Measurements from ENCODE around the gene PRMT1.

Gene PRMT1

GRCh38 chr19:49691243-49692146 lies 14.4 kb downstream of the PRMT1 start:
- no peak overlapping the region for H4K8ac ChIP-seq (ENCODE audit: low read depth, low read length)
- DNase-seq (ENCODE audit: low spot score), result peak; percentile 80
- H3K4me1 ChIP-seq (ENCODE audit: control insufficient read depth in 2 of 2, insufficient read depth in 1 of 2, low read depth in 1 of 2, low read length in 2 of 2), result peaks cover 19 to 21% of the 10 kb centered on the region in 2 donors
- H3K9ac ChIP-seq (ENCODE audit: low read depth, low read length, poor library complexity), result peak overlapping the region; percentile 64
- H3K36me3 ChIP-seq (replicated peaks in 1 of 2; ENCODE audit: control insufficient read depth in 2 of 2, insufficient read depth in 2 of 2, low read length in 2 of 2), result peaks cover 14 to 52% of the 10 kb centered on the region in 2 donors
- H2BK15ac ChIP-seq (ENCODE audit: low read length), result peak overlapping the region; percentile 74
- H3K4ac ChIP-seq (ENCODE audit: low read length), result no peak overlapping the region
- peak overlapping the region; percentile 63 for H2BK120ac ChIP-seq (ENCODE audit: low read depth, low read length)
- H3K18ac ChIP-seq (ENCODE audit: low read length), result peak overlapping the region; percentile 90
- H2AK5ac ChIP-seq (ENCODE audit: low read depth, low read length), result no peak overlapping the region
- H2BK12ac ChIP-seq (ENCODE audit: low read length), result no peak overlapping the region
- H3K23ac ChIP-seq (ENCODE audit: low read depth, low read length, poor library complexity), result peak overlapping the region; percentile 8
- peak overlapping the region; percentile 89 for H2AFZ ChIP-seq (ENCODE audit: low read length)
- peak overlapping the region; percentile 55 to 83 for H3K4me3 ChIP-seq (ENCODE audit: low read length in 2 of 2)
- H3K79me1 ChIP-seq (ENCODE audit: low read depth, low read length), result peaks cover 10% of the 10 kb centered on the region
- H3K4me2 ChIP-seq (ENCODE audit: insufficient read depth, low read length, poor library complexity, severe bottlenecking), result peak overlapping the region; percentile 66
- no peak overlapping the region for H4K91ac ChIP-seq (ENCODE audit: low read depth, low read length, poor library complexity)
- H3K9me3 ChIP-seq (replicated peaks in 1 of 2; ENCODE audit: control insufficient read depth in 2 of 2, insufficient read depth in 1 of 2, low read depth in 1 of 2, low read length in 2 of 2), result peaks cover 0 to 2% of the 10 kb centered on the region in 2 donors
- peak overlapping the region; percentile 91 for H2BK5ac ChIP-seq (ENCODE audit: low read length)
- WGBS, 2 donors (ENCODE audit: extremely low coverage in 2 of 2, insufficient read length in 2 of 2, insufficient replicate concordance in 1 of 2), result no CpG with 5 or more reads among the region's 39 CpGs
- H3K27me3 ChIP-seq (ENCODE audit: control insufficient read depth in 3 of 3, insufficient read depth in 3 of 3, low read depth in 1 of 3, low read length in 3 of 3), result no peaks in the 10 kb centered on the region
- H3K14ac ChIP-seq (ENCODE audit: low read length), result peak overlapping the region; percentile 3
- H3K27ac ChIP-seq (replicated peaks; ENCODE audit: low read length), result peak overlapping the region; percentile 88

DNA sequence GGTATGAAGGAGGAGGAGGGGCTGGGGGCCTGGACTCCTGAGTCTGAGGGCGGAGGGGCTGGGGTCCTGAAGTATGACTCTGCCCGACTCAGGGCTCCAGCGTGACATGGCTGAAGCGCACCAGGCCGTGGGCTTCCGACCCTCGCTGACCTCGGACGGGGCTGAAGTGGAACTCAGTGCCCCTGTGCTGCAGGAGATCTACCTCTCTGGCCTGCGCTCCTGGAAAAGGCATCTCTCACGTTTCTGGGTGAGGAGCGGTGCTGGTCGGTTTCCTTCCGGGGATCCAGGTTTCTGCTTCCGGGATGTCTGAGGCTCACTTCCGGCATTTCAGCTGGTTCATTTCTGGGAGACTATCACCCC lies 15.1 kb downstream of the PRMT1 start:
- H2AFZ ChIP-seq (ENCODE audit: low read length), result peak overlapping the region; percentile 89
- no peaks in the 10 kb centered on the region for H3K27me3 ChIP-seq (ENCODE audit: control insufficient read depth in 3 of 3, insufficient read depth in 3 of 3, low read depth in 1 of 3, low read length in 3 of 3)
- no peak overlapping the region for H4K91ac ChIP-seq (ENCODE audit: low read depth, low read length, poor library complexity)
- peak overlapping the region; percentile 14 for H3K14ac ChIP-seq (ENCODE audit: low read length)
- peak overlapping the region; percentile 74 for H2BK15ac ChIP-seq (ENCODE audit: low read length)
- peak overlapping the region; percentile 92 for H2BK120ac ChIP-seq (ENCODE audit: low read depth, low read length)
- no peak overlapping the region for H3K4ac ChIP-seq (ENCODE audit: low read length)
- H3K18ac ChIP-seq (ENCODE audit: low read length), result peak overlapping the region; percentile 88
- H3K36me3 ChIP-seq (replicated peaks in 1 of 2; ENCODE audit: control insufficient read depth in 2 of 2, insufficient read depth in 2 of 2, low read length in 2 of 2), result peaks cover 16 to 52% of the 10 kb centered on the region in 2 donors
- peak overlapping the region; percentile 38 for H3K9ac ChIP-seq (ENCODE audit: low read depth, low read length, poor library complexity)
- peaks cover 0 to 2% of the 10 kb centered on the region in 2 donors for H3K9me3 ChIP-seq (replicated peaks in 1 of 2; ENCODE audit: control insufficient read depth in 2 of 2, insufficient read depth in 1 of 2, low read depth in 1 of 2, low read length in 2 of 2)
- no peak overlapping the region for H3K23ac ChIP-seq (ENCODE audit: low read depth, low read length, poor library complexity)
- H2BK12ac ChIP-seq (ENCODE audit: low read length), result no peak overlapping the region
- H3K4me3 ChIP-seq (ENCODE audit: low read length in 2 of 2), result peak overlapping the region; percentile 53 to 55
- peaks cover 17 to 18% of the 10 kb centered on the region in 2 donors for H3K4me1 ChIP-seq (ENCODE audit: control insufficient read depth in 2 of 2, insufficient read depth in 1 of 2, low read depth in 1 of 2, low read length in 2 of 2)
- no peak overlapping the region for H2BK5ac ChIP-seq (ENCODE audit: low read length)
- H3K27ac ChIP-seq (replicated peaks; ENCODE audit: low read length), result peak overlapping the region; percentile 66
- DNase-seq (ENCODE audit: low spot score), result no peak
- no peak overlapping the region for H4K8ac ChIP-seq (ENCODE audit: low read depth, low read length)
- H3K79me1 ChIP-seq (ENCODE audit: low read depth, low read length), result peaks cover 10% of the 10 kb centered on the region
- peak overlapping the region; percentile 66 for H3K4me2 ChIP-seq (ENCODE audit: insufficient read depth, low read length, poor library complexity, severe bottlenecking)
- H2AK5ac ChIP-seq (ENCODE audit: low read depth, low read length), result peak overlapping the region; percentile 64
- no CpG with 5 or more reads among the region's 16 CpGs for WGBS, 2 donors (ENCODE audit: extremely low coverage in 2 of 2, insufficient read length in 2 of 2, insufficient replicate concordance in 1 of 2)

DNA sequence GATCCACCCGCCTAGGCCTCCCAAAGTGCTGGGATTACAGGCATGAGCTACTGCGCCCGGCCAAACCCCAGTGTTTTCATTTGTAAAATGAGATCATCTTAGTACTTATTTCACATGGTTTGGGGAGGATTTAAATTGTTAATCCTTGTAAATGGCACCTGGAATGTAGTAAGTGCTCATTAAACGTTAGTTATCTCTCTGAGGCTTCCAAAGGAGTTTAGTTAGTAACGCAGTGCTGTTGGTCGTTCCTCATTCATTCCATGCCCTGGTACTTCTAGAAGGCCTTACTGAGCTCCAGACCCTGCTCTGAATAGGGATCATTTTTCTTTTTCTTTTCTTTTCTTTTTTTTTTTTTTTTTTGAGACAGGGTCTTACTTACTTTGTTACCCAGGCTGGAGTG lies 19.0 kb downstream of the PRMT1 start:
- no peak overlapping the region for H3K23ac ChIP-seq (ENCODE audit: low read depth, low read length, poor library complexity)
- H3K4me3 ChIP-seq (ENCODE audit: low read length in 2 of 2), result no peak overlapping the region
- H2AFZ ChIP-seq (ENCODE audit: low read length), result no peak overlapping the region
- peaks cover 0 to 2% of the 10 kb centered on the region in 2 donors for H3K9me3 ChIP-seq (replicated peaks in 1 of 2; ENCODE audit: control insufficient read depth in 2 of 2, insufficient read depth in 1 of 2, low read depth in 1 of 2, low read length in 2 of 2)
- peaks cover 19 to 34% of the 10 kb centered on the region in 2 donors for H3K36me3 ChIP-seq (replicated peaks in 1 of 2; ENCODE audit: control insufficient read depth in 2 of 2, insufficient read depth in 2 of 2, low read length in 2 of 2)
- H2BK15ac ChIP-seq (ENCODE audit: low read length), result no peak overlapping the region
- peaks cover 3 to 7% of the 10 kb centered on the region in 2 donors for H3K4me1 ChIP-seq (ENCODE audit: control insufficient read depth in 2 of 2, insufficient read depth in 1 of 2, low read depth in 1 of 2, low read length in 2 of 2)
- H3K4me2 ChIP-seq (ENCODE audit: insufficient read depth, low read length, poor library complexity, severe bottlenecking), result no peak overlapping the region
- no peak overlapping the region for H2AK5ac ChIP-seq (ENCODE audit: low read depth, low read length)
- H2BK120ac ChIP-seq (ENCODE audit: low read depth, low read length), result no peak overlapping the region
- H3K9ac ChIP-seq (ENCODE audit: low read depth, low read length, poor library complexity), result no peak overlapping the region
- peaks cover 2% of the 10 kb centered on the region for H3K79me1 ChIP-seq (ENCODE audit: low read depth, low read length)
- no peak overlapping the region for H2BK12ac ChIP-seq (ENCODE audit: low read length)
- DNase-seq (ENCODE audit: low spot score), result no peak
- no peak overlapping the region for H3K14ac ChIP-seq (ENCODE audit: low read length)
- WGBS, 2 donors (ENCODE audit: extremely low coverage in 2 of 2, insufficient read length in 2 of 2, insufficient replicate concordance in 1 of 2), result no CpG with 5 or more reads among the region's 6 CpGs
- H3K18ac ChIP-seq (ENCODE audit: low read length), result no peak overlapping the region
- H4K8ac ChIP-seq (ENCODE audit: low read depth, low read length), result no peak overlapping the region
- H2BK5ac ChIP-seq (ENCODE audit: low read length), result no peak overlapping the region
- no peak overlapping the region for H4K91ac ChIP-seq (ENCODE audit: low read depth, low read length, poor library complexity)
- no peaks in the 10 kb centered on the region for H3K27me3 ChIP-seq (ENCODE audit: control insufficient read depth in 3 of 3, insufficient read depth in 3 of 3, low read depth in 1 of 3, low read length in 3 of 3)
- no peak overlapping the region for H3K27ac ChIP-seq (replicated peaks; ENCODE audit: low read length)
- H3K4ac ChIP-seq (ENCODE audit: low read length), result no peak overlapping the region

- no peak overlapping the region for H2AFZ ChIP-seq (ENCODE audit: low read length)
- WGBS, 2 donors (ENCODE audit: extremely low coverage in 2 of 2, insufficient read length in 2 of 2, insufficient replicate concordance in 1 of 2), result no CpG with 5 or more reads among the region's 7 CpGs
- no peak overlapping the region for H2BK120ac ChIP-seq (ENCODE audit: low read depth, low read length)
- H2BK15ac ChIP-seq (ENCODE audit: low read length), result no peak overlapping the region
- no peak overlapping the region for H4K8ac ChIP-seq (ENCODE audit: low read depth, low read length)
- no peak for DNase-seq (ENCODE audit: low spot score)
- H3K27ac ChIP-seq (replicated peaks; ENCODE audit: low read length), result no peak overlapping the region
- peaks cover 5% of the 10 kb centered on the region for H3K79me1 ChIP-seq (ENCODE audit: low read depth, low read length)
- H3K23ac ChIP-seq (ENCODE audit: low read depth, low read length, poor library complexity), result no peak overlapping the region
- H3K4me3 ChIP-seq (ENCODE audit: low read length in 2 of 2), result no peak overlapping the region
- no peak overlapping the region for H2BK12ac ChIP-seq (ENCODE audit: low read length)
- no peak overlapping the region for H2BK5ac ChIP-seq (ENCODE audit: low read length)
- no peaks in the 10 kb centered on the region for H3K27me3 ChIP-seq (ENCODE audit: control insufficient read depth in 3 of 3, insufficient read depth in 3 of 3, low read depth in 1 of 3, low read length in 3 of 3)
- H3K4me1 ChIP-seq (ENCODE audit: control insufficient read depth in 2 of 2, insufficient read depth in 1 of 2, low read depth in 1 of 2, low read length in 2 of 2), result peaks cover 3 to 5% of the 10 kb centered on the region in 2 donors
- H4K91ac ChIP-seq (ENCODE audit: low read depth, low read length, poor library complexity), result no peak overlapping the region
- no peak overlapping the region for H3K14ac ChIP-seq (ENCODE audit: low read length)
- peaks cover 0 to 2% of the 10 kb centered on the region in 2 donors for H3K9me3 ChIP-seq (replicated peaks in 1 of 2; ENCODE audit: control insufficient read depth in 2 of 2, insufficient read depth in 1 of 2, low read depth in 1 of 2, low read length in 2 of 2)
- H3K36me3 ChIP-seq (replicated peaks in 1 of 2; ENCODE audit: control insufficient read depth in 2 of 2, insufficient read depth in 2 of 2, low read length in 2 of 2), result peaks cover 19 to 37% of the 10 kb centered on the region in 2 donors
- no peak overlapping the region for H2AK5ac ChIP-seq (ENCODE audit: low read depth, low read length)
- H3K9ac ChIP-seq (ENCODE audit: low read depth, low read length, poor library complexity), result no peak overlapping the region
- H3K4me2 ChIP-seq (ENCODE audit: insufficient read depth, low read length, poor library complexity, severe bottlenecking), result no peak overlapping the region
- no peak overlapping the region for H3K4ac ChIP-seq (ENCODE audit: low read length)
- no peak overlapping the region for H3K18ac ChIP-seq (ENCODE audit: low read length)
These were observed 19.8 kb downstream of the PRMT1 start for GRCh38 chr19:49696865-49697264.

Data from neuronal stem cell (in vitro differentiated cells).